WTC11 (cell line): ENCODE data around the gene NEMP2.

Source experiments
- AFF4 ChIP-seq: sonication (generic); formaldehyde crosslinking; IDR thresholded peaks from 2 replicates; pipeline ENCODE4 v1.8.1; 2023; ENCODE audit warnings: mild to moderate bottlenecking, missing genetic modification reagents, borderline replicate concordance
- CTCF ChIP-seq: fragments of 200-600 bp; IDR thresholded peaks from 2 replicates; pipeline ENCODE4 v1.8.0; 2022; ENCODE audit warnings: antibody characterized with exemption
- E2F1 ChIP-seq: sonication (generic); formaldehyde crosslinking; IDR thresholded peaks from 2 replicates; pipeline ENCODE4 v1.8.0; 2022; ENCODE audit warnings: mild to moderate bottlenecking, missing genetic modification reagents
- SP1 ChIP-seq: sonication (generic); formaldehyde crosslinking; conservative IDR thresholded peaks from 2 replicates; pipeline ENCODE4 v1.8.1; 2022; ENCODE audit warnings: missing genetic modification reagents
- ZBTB21 ChIP-seq: sonication (generic); formaldehyde crosslinking; IDR thresholded peaks from 2 replicates; pipeline ENCODE4 v1.8.1; 2023; ENCODE audit warnings: mild to moderate bottlenecking, missing genetic modification reagents, borderline replicate concordance

GRCh38 chr2:190579915-190580846 is 45.7 kb upstream of the NEMP2 start:
- TF ChIP-seq CTCF = no peak
- TF ChIP-seq E2F1 (CRISPR knock-in tag) = no peak
- TF ChIP-seq AFF4 (CRISPR knock-in tag) = no peak
- TF ChIP-seq ZBTB21 (CRISPR knock-in tag) = no peak
- TF ChIP-seq SP1 (CRISPR knock-in tag) = no peak
